GM18517 (cell line): ENCODE results near the gene GLRA2.
"Not testable (repeated sequence)": the region's sequence is repeated elsewhere in the genome, so short reads cannot be mapped to it uniquely, and the experiment has no call there.

Experiments used
- ATAC-seq: cut with Tn5 transposase; IDR thresholded peaks from one replicate; pipeline ENCODE4 v1.9.1; 2021; ENCODE audit warnings: mild to moderate bottlenecking, moderate library complexity; ENCODE audit not compliant: unreplicated experiment

The GLRA2 gene

DNA sequence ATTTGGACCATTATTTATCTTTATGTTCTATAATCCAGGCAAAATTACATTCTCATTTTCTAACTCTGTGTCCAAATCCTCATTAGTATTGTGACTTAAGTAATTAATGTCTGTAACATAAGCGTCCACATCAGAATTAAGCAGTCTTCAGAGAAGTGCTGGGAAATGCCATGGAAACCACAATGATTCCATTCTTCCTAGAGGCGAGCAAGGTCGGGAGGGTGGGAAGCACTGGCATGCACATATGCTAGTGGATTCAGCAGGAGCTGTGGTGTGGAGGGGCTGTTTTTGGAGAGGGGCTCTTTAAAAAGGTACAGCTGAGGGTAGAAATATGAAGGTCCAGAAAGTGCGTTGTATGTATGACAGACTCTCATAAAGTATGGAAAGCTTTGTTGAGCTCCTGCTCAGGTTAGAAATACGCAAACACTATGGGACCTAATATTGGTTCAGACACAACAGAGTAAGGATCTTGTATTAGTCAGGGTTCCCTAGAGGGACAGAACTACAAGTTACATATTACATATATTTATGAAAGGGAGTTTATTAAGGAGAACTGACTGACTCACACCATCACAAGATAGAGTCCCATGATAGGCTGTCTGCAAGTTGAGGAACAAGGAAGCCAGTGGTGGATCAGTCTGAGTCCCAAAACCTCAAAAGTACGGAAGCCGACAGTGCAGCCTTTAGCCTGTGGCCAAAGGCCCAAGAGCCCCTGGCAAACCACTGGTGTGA lies 61.5 kb downstream of the GLRA2 start:
- no peak for ATAC-seq

DNA sequence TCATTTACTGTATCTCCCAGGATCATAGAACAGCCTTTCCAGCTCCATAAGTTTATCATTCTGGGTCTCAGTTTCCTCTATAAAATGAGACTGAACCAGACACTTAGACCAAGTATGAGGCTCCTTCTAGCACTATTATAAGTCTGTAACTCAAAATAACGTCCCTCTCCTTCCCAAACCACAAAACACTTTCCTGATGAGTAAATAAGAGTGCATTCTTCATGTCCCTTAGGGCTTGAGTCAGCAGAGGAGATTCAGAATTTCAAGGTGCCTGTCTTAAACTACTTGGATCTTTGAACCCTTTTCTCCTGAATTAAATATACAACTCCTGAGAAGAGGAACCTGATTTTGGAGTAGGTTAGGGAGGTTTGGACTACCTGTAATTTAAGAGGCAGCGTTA lies 62.6 kb downstream of the GLRA2 start:
- no peak for ATAC-seq

DNA sequence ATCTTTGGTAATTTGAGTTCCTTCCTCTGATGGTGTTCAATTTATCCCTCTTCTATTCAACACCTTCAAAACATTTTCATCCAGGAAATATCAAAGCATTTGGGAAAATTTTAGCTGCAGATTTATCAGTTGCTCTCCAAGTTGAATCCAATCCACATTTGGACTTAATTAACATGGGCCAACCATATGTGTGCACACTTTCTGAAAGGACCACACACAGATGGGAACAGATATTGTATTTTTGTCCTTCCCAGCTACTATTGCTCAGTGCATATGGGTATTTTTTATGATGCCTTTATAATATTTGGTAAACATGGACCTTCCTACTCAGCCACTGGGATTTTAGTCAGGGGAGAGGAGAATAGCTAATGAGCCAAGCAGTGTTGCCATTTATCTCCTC lies 65.2 kb downstream of the GLRA2 start:
- ATAC-seq: no peak

DNA sequence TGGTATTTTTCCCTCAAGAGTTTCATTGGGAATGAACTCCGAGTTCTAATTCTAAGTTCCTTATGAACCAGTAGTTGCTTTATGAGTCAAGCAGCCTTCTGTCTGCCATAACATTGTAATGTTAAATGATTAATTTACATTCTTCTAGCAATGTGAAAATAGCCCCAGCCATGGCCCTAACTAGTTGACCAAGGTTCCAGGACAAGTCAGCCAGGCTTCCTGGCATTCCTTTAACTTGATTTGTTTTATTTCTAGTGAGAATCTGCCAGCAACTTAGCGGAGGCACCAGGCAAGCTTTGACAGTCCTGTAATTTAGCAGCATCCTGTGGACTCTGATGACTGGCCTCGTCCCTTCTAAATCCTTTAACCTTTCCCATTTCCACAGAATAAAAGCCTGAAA lies 69.0 kb downstream of the GLRA2 start:
- no peak for ATAC-seq

DNA sequence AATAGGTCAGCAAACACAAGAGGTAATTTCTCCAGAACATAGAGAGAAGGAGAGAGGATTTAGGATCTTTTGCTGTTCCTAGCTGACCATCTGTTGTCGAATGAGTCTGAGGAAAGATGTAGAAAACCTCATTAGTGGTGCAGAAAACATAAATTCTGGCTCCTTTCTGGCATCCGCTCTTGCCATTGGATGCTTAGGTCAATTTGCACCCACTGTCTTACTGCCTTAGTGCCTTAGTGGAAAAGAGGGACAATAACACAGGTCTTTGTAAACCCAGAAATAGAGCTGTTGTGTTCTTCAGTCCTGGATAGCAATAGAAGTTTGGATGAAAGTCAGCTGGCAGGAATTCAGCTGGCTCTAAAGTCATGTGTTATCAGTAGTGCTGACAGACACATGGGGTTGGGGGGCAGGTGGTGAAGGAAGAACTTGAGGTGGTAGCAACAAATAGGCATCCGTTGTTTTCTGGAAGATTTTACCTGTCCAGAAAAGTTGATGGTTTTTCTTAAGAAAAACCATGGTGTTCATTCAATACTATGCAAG lies 78.2 kb downstream of the GLRA2 start:
- ATAC-seq: no peak

DNA sequence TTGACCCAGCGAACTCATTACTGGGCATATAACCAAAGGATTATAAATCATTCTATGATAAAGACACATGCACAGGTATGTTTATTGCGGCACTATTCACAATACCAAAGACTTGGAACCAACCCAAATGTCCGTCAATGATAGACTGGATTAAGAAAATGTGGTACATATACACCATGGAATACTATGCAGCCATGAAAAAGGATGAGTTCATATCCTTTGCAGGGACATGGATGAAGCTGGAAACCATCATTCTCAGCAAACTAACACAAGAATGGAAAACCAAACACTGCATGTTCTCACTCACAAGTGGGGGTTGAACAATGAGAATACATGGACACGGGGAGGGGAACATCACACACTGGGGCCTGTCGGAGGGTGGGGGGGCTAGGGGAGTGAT lies 83.1 kb downstream of the GLRA2 start:
- not testable (repeated sequence) for ATAC-seq

DNA sequence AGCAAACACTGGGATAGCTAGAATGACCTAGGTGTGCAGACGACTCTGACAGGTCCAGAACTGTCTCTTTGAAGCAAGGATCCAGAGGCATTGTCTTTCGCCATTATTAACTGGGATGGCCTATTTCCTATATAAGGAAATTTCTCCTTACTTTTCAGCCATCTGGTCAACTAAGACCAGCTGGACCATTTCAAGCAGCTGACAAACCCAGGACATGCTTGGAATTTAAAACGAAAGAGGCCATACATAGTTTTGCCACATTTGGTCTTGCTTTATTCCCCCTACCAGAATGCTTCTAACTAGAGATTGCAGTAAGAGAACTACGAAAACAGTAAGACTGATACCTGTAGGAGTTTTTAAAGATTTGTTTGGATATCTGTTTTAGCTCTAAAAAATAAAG lies 87.0 kb downstream of the GLRA2 start:
- no peak for ATAC-seq

DNA sequence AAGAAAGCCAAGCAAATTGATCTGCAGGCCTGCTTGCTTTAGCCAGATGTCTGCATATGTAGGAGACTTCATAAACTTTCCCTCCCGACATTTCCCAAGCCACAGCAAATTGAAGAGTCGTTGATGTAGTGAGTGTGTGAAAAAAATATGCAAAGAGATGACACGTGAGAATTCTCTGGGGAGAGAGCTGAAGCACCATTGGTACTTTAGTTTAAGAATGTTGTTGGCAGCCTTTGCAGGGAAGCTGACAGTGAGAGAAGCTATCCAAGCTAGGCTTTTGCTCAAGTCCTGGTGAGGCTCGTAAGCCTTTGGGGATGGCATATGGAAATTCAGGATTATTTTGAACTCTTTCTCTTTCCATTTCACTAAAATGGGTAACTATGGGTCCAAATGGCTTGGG lies 87.5 kb downstream of the GLRA2 start:
- ATAC-seq: no peak

DNA sequence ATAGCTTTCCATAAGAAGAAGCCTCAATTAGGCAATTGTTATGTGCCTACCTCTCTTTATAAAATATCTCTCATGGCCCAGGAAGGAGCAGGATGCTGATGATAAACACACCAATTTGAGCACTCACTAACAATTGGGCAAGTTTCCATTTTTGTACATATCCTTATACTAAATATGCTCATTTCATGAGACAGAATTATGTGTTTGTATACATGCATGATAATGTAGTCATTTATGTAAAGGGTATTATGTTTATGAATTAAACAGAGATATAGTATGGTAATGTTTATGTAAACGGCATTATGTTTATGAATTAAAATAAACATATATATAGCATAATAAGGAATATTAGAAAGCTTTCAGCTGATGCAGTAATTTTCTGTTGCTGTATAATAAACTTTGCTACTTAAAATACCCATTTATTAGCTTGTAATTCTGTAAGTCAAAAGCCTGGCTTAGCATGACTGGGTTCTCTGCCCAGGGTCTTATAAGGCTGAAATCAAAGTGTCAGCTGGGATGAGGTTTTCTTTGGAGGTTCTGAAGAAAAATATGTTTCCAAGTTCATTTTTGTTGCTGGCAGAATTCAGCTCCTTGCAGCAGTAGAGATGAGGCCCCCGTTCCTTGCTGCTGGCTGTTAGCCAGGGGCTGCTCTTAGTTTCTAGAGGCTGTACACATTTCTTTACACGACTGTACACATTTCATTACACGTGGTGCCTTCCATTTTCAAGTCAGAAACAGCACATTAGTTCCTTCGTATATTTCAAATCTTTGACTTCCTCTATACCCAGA lies 89.0 kb downstream of the GLRA2 start:
- ATAC-seq: no peak

DNA sequence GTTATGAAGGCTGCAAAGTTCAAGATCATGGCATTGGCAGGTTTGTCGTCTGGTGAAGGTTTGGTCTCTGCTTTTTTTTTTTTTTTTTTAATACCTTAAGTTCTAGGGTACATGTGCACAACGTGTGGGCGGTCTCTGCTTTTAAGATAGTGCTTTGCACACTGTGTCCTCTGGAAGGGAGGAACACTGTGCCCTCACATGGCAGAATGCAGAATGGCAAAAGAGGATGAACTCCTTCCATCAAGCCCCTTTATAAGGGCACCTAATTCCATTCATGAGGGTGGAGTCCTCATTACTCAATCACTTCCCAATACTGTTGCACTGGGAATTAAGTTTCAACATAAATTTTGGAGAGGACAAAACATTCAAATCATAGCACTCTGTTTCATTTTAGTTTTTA lies 101.4 kb downstream of the GLRA2 start:
- ATAC-seq: no peak

DNA sequence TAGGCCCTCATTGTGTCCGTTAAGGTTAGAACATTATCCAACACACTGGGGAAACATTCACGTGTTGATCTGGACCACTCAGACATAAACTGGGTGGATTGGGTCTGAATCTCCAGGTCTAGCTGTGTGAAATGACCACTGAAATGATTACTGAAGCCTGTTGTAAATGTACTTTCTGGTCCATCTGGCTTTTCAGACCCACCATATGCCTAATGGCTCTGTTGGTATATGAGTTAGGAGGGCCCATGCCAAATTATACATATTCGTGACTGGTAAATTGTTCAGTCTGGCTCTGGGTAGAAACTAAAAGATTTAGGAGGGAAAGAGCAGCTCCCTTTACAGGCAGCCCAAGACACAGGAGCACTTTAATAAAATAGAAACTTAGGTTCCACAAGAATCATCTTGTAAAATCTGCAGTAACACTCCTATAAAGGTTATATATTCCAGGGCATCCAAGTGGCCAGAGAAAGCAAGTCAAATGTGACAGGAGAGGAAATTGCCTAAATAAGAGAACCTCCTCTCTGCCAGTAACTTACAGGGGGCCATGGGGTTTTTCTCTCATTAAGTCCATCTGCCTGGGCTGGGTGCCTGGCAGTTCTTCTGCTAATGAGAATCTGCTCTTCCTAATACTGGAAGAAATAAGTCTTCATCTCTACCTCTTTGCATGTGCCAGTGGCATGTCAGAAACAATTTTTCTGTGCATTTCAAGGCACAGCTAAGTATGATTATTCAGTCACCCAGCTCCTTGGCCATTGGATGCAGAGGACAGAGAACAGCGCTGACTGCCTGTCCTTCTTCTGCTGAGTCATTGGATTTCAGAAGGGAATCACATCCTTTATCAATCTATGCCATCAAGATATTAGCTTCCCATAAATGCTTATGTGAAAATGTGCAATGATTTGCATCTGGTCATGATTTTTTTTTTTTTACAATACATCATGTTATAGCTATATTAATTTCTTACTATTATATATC lies 112.6 kb downstream of the GLRA2 start:
- no peak for ATAC-seq

DNA sequence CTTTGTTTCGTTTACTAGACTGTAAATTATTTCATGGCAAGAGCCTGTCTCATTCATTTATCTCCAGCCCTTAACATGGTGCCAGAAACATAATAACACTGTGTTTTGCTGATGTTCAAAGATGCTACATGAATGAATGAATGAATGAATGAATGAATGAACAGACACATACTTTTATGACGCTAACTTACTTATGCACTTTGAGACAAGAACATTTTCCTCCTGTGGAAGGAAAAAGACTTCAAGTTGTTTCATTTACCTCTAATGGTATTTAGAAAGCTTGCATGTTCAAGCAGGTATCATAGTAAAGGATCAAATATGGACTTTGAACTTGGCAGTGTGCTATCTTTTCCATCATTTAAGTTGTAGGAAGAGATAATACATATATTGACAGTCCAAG lies 131.6 kb downstream of the GLRA2 start:
- no peak for ATAC-seq

DNA sequence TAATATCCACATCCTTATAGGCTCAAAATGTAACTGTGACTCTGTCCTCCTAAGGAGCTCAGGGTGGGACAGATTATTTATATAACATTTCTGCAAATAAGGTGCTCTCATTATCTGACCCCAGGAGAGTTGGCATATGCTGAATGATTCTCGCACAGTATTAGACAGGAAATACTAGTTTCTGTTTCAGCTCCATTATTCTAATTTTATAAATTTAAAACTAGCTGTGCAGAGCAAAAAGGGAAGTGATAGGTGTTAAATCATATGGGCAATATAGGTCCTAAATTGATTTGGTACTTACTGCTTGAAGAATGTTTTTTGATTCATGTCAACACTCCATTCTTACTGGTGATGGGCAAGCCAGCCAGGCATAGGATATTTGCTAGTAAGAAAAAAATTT lies 141.5 kb downstream of the GLRA2 start:
- ATAC-seq: peak; percentile 77

DNA sequence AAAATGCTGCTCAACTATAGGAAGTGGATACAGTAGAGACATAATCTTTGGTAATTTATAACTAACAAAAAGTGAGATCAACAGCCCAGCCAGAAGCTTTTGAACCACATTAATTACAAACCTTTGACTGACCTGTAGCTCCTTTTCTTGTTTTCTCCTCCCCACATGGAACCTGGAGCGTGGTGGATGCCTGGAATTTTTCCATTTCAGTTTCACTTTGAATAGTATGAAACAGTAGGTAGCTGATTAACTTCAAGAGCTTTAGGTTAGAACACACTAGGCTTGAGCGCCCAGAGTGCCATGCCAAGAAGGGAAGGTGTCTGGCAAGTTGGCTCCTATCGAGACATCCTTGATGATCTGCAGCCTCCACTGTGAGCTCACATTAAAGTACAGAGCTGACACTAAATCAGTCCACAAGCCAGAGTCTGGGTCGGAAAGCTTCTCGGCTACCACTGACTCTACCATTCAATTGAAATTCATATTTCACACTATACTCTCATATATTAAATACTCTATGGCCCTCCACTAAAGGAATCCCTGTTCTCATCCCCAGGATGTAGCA lies 143.4 kb downstream of the GLRA2 start:
- ATAC-seq: no peak

DNA sequence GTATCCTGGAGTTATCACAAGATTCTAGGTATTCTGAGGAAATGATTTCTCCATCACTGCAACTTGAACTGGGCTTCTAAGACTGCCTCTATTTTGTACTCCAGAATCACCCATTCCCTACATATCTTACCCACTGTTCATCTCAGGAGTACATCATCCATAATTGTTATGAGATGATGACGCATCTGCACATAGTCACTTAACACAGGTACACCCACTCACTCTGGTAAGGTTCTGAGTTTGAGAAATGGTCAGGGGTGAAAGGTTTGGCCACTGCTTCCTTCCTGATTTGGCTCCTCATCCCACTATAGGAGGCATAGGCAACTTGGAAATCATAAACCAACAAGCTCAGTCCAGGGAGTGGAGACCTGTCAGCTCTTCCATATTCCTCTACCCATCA lies 143.9 kb downstream of the GLRA2 start:
- no peak for ATAC-seq

DNA sequence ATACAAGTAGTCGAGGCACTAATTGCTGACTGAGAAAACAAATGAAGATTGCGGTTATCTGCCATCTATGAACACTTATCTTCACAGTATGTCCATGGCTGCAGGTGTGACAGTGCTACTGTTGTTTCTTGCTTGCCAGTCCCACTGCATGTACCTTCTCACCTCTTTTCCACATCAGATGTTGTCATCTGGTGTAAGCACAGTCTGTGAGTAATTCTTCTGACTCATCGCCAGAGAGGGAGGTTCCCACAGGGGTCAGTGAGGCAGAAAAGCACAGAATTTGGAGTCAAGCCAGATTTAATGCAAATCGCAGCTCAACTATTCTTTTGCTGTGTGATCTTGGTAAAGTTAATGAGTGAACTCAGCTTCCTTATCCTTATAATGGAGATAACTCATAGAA lies 144.4 kb downstream of the GLRA2 start:
- peak; percentile 87 for ATAC-seq

DNA sequence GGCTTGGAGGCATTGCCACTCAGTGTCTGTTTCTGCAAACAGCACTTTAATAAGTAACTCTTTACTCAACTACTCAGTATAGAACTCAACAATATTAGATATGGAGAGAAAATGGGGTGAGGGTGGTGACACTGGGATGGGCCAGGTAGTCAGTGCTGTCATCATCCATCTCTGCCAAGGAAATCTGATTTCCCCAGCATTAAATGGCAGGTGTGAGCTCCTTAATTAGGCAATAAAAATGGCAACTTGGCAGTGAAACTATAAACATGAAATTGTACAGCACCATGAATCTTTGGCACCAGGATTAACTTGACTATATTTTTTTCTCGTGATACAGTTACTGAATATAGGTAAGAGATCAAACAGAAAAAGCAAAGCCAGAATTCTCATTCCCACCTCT lies 146.2 kb downstream of the GLRA2 start:
- ATAC-seq: no peak

DNA sequence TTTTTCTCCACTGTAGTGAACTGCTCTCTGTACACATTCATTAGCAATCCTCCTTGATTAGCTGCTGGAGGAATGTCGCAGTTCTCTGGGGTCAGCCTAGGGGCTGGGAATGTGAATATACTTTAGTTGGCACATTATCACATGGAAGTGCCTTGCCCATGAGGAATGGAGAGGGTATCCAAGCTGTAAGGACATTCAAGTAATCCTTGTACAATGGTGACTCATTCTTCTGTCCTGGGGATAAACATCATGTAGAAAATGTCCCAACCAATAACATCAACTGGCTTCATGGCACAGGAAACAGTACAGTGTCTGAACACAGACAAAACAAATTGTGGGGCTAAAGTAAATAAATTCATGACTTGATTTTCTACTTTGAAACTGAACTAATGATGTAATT lies 147.1 kb downstream of the GLRA2 start:
- ATAC-seq: no peak

DNA sequence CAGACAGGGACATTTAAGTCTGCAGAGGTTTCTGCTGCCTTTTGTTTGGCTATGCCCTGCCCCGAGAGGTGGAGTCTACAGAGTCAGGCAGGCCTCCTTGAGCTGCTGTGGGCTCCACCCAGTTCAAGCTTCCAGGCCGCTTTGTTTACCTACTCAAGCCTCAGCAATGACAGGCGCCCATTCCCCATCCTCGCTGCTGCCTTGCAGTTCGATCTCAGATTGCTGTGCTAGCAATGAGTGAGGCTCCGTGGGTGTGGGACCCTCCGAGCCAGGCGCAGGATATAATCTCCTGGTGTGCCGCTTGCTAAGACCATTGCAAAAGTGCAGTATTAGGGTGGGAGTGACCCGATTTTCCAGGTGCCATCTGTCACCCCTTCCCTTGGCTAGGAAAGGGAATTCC lies 159.0 kb downstream of the GLRA2 start:
- not testable (repeated sequence) for ATAC-seq

DNA sequence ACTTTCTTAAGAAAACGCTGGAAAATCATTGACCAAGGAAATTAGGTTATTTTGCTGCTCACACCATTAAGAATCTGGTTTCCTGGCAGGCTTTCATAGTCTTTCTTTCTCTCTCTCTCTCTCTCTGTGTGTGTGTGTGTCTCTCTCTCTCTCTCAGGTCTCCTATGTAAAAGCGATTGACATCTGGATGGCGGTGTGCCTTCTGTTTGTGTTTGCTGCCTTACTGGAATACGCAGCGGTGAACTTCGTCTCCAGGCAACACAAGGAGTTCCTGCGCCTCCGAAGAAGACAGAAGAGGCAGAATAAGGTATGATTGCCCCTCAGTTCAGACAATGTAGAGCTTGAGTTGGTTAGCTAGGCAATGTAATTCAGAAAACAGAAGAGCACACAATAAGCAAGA lies 161.2 kb downstream of the GLRA2 start:
- ATAC-seq: no peak

DNA sequence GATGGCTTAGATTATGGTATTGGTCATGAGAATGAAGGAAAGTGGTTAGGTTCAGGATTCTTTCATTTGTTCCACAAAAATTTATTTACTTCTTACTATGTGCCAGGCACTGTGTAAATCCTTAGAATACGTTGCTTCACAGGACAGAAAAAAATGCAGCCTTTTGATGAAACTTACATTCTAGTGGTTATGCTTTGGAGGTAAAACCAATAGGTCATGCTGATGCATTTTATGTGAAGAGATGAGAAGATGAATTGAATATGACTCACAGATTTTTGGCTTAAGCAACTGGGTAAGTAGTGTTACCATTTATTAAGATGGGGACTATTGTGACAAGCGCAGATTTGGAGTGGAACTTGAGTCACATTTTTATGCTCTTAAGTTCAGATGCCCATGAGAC lies 165.3 kb downstream of the GLRA2 start:
- ATAC-seq: no peak
